ENCODE measurements around the gene TFAP2E.

Gene TFAP2E

GRCh38 chr1:35557611-35558373 is 15.3 kb upstream of the TFAP2E start, which contains the start of gene NCDN:
Gene NCDN, plus strand, starts transcription at chr1:35557799. Its CDS starts 392 bp downstream, at chr1:35558191.
- peak; percentile 84 to 93 (median 89) for DNase-seq

DNA sequence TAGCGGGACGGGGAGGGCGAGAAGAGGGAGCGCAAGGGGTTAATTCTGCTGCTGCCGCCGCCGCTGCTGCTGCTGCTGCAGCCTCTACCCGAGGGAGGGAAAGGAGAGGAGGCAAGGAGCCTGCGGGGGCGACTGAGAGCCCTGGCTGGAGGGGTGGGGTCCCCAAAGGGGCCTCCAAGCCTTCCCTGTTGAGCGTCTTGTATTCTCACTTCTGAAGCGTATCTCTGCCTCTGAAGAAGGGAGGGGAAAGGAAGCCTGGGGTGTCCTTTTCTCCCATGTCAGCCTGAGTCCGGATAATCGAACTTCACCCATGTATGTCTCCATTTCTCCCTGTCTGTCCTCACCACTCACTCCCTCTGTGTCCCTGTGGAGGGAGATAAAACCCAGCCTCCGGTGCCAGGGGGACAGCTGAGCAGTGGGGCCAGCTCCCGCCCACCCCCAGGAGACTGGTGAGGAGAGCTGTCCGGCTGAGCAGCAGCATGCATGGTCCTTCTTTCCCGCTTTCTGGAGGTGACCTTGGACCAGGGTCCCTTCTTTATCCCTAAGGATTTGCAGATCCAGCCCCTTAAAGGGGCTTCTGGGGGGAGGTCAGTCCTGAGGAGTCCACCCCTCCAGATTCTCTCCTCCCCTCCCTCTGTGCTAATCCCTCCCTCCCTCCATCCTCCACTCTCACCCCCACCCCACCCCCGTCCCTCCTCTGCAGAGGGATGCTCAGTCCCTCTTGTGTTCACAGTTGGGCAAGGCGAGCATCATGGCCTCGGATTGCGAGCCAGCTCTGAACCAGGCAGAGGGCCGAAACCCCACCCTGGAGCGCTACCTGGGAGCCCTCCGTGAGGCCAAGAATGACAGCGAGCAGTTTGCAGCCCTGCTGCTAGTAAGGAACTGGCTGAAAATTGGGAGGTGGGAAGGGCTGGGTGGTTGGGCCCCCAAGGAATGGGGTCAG is 14.5 kb upstream of the TFAP2E start:
- no peak for DNase-seq

GRCh38 chr1:35559317-35559944 is 13.7 kb upstream of the TFAP2E start:
- DNase-seq = no peak

DNA sequence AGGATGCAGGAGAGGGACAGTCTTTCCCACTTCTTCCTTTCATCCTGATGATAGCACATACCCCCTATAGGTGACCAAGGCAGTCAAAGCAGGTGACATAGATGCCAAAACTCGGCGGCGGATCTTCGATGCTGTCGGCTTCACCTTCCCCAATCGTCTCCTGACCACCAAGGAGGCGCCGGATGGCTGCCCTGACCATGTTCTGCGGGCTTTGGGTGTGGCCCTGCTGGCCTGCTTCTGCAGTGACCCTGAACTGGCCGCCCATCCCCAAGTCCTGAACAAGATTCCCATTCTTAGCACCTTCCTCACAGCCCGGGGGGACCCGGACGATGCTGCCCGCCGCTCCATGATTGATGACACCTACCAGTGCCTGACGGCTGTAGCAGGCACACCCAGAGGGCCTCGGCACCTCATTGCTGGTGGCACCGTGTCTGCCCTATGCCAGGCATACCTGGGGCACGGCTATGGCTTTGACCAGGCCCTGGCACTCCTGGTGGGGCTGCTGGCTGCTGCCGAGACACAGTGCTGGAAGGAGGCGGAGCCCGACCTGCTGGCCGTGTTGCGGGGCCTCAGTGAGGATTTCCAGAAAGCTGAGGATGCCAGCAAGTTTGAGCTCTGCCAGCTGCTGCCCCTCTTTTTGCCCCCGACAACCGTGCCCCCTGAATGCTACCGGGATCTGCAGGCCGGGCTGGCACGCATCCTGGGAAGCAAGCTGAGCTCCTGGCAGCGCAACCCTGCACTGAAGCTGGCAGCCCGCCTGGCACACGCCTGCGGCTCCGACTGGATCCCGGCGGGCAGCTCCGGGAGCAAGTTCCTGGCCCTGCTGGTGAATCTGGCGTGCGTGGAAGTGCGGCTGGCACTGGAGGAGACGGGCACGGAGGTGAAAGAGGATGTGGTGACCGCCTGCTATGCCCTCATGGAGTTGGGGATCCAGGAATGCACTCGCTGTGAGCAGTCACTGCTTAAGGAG is 12.6 kb upstream of the TFAP2E start:
- no peak for DNase-seq

DNA sequence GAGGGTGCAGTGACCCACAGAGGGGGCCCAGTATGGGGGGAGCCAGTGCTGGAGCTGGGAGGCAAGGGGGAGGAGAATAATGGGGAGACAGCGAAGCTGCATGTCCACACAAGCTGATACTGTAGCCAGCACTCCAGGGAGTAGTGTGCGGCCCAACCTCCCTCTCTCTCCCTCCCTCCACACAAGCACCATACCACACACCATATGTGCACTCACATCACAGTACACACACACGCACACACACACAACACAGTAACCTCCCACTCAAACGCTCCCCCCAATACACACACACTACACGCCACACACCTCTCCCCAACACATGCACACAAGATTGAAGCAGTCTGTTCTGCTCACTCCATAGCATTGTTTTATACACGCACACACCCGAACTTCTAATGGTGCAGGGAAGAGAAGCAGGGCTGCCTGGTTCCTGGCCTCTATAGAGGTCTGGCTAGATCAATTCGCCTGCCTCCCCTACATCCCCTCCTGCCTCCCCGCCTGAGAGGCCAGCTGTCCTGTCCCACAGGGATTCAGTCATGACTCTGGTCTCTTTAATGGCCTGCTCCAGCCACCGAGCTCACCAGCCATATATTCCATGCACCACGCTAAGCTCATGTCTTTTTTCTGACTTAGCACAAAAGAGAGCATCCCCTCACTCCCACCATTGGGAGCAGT is 11.7 kb upstream of the TFAP2E start:
- no peak for DNase-seq

- DNase-seq = no peak
Measured at GRCh38 chr1:35561972-35562680, 11.0 kb upstream of the TFAP2E start.

DNA sequence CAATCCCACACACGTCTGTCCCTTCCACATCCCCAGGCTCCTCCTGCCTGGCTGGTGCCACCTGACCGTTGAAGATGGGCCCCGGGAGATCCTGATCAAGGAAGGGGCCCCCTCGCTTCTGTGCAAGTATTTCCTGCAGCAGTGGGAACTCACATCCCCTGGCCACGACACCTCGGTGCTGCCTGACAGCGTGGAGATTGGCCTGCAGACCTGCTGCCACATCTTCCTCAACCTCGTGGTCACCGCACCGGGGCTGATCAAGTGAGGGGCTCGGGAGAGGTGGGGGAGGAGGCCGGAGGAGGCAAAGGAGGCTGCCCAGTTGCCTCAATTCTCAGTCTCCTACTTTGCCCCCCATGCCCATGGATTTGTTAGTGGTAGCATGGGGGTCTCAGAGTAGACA is 9.9 kb upstream of the TFAP2E start:
- no peak for DNase-seq

- DNase-seq = peak; percentile 53 to 74 (median 61)
Measured at GRCh38 chr1:35564037-35564883, 8.9 kb upstream of the TFAP2E start.

- DNase-seq = no peak
Measured at GRCh38 chr1:35564884-35565741, 8.0 kb upstream of the TFAP2E start.

GRCh38 chr1:35565742-35566133 is 7.4 kb upstream of the TFAP2E start:
- no peak for DNase-seq

DNA sequence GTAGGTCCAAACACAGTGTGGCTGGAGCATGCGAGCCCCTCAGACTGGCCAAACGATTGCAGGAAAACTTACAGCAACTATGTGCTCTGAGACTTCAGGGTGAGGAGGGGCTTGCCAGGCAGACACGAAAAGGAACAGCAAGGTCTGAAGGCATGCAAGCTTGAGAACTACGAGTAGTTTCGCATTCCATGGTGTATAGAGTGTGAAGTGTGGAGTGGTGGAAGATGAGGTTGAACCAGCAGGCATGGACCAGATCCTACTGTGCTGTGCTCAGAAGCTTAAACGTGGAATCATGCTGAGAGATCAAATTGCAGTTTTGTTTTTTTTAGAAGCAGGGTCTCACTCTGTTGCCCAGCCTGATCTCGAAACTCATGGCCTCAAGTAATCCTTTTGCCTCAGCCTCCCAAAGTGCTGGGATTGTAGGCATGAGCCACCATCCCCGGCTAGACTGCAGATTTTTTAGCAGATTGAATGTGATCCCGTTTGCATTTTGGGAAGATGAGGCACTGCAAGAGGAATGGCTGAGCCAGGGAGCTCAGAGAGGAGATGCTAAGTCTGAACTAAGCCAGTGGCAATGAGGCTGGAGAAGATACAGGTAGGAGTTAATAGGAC is 5.1 kb upstream of the TFAP2E start:
- no peak for DNase-seq

GRCh38 chr1:35568975-35569395 is 4.1 kb upstream of the TFAP2E start:
- DNase-seq = peak in 2 of 4 experiments; percentile 21 to 30

DNA sequence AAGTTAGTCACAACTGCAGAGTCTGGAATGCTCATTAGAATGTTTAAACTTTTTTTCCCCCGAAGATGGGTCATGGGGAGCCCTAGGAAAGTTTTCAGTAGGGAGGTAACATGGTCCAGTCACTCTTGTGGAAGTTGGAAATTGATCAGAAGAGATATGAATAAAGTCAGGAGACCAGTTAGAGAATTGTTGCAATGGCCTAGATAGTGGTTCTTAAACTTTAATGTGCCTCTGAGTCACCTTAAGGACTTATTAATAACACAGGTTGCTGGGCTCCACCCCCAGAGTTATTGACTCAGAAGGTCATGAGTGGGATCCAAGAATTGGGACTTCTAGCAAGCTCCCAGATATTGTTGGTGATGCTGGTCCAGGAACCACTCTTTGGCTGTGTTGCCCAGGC is 3.2 kb upstream of the TFAP2E start:
- DNase-seq = no peak

DNA sequence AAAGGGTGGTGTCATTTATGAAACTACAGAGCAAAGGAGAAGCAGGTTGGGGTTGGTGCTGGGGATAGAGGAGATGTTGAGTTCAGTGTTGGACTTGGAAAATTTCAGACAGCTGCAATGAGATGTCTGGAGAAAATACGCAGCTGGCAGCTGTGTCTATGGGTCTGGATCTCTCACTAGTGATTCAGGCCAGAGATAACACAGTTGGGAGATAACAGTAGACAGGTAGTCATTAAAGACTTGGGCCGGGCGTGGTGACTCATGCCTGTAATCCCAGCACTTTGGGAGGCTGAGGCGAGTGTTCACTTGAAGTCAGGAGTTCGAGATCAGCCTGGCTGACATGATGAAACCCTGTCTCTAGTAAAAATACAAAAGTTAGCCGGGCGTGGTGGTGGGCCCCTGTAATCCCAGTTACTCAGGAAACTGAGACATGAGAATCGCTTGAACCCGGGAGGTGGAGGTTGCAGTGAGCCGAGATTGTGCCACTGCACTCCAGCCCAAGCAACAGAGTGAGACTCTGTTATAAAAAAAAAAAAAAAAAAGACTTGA is 2.5 kb upstream of the TFAP2E start:
- no peak for DNase-seq

DNA sequence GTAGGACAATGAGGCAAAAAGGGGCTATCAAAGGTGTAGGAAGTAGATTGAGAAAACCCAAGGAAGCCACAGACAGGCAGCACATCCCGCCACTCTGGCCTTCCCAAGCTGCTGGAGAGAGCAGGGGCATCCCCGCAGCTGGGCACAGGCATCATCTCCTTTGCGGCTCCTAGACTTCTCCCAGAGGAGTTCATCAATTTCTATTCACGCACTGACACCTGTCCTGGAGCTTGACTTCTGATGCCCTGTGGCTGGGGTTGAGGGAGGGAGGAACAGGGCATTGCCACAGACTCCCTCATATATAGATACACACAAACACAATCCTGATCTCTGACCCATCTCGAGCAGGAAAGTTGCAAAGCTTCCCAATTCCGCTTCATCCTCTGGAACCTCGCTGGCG is 1.9 kb upstream of the TFAP2E start:
- no peak for DNase-seq

DNA sequence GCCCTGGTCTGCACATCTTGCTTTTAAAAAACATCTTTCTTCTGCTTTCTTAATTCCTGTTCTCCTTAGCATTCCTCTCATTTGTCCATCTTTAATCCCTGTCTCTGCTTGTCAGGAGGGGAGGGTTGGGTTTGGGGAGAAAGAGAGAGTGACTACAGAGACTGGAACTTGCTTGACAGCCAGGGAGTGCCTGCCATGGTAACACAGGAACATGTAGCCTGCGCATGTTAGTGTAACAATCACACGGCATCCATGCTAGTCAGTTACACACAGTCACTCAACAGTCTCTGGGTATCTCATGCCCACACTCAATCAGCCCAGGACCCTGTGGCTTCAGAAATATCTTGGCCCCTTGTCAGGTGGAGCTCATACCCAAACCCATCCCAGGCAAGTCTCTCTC is 818 bp upstream of the TFAP2E start:
- no peak for DNase-seq

GRCh38 chr1:35574125-35574654 is 1.1 kb downstream of the TFAP2E start:
- DNase-seq = no peak

Measured in activated CD4-positive, CD25-positive, alpha-beta regulatory T cell (primary cell).